CD4-positive, alpha-beta memory T cell (primary cell): Measurements from ENCODE around the gene HDAC4. TPM values are rescaled to one million over a fixed set of nuclear protein-coding genes. Genes with fewer than 3 reads are reported as not detected.
A peak's percentile ranks its signal among the peaks of the same experiment; 100 is the strongest.

Experiments used
- CTCF ChIA-PET: fragments of 350-600 bp; sonication (Branson Sonifier 250); formaldehyde crosslinking; loops from one replicate; lab custom pipeline; 2021; ENCODE audit warnings: inconsistent platforms; ENCODE audit not compliant: partially characterized antibody; lab: Charles Lee
- POLR2A ChIA-PET: fragments of 350-600 bp; sonication (Branson Sonifier 250); formaldehyde crosslinking; loops from one replicate; lab custom pipeline; 2021; ENCODE audit not compliant: partially characterized antibody; lab: Charles Lee
- DNase-seq, 5 donors: peaks; one replicate each; pipeline versions ENCODE4 v3.0.0 to v3.0.0-alpha.2; 2020 to 2022; ENCODE audit warnings: mixed read lengths in 1 of 5
- H3K27ac ChIP-seq: one replicate; pipeline ENCODE4 v1.7.0; 2013; ENCODE audit warnings: low read depth, low read length
- H3K27me3 ChIP-seq: 2 replicates; pipeline ENCODE4 v1.7.0; 2013; ENCODE audit warnings: mild to moderate bottlenecking, low read length, moderate library complexity; ENCODE audit not compliant: insufficient read depth
- H3K36me3 ChIP-seq: 2 replicates; pipeline ENCODE4 v1.7.0; 2013; ENCODE audit warnings: mild to moderate bottlenecking, low read length, moderate library complexity; ENCODE audit not compliant: insufficient read depth
- H3K4me1 ChIP-seq: 2 replicates; pipeline ENCODE4 v1.7.0; 2013; ENCODE audit warnings: mild to moderate bottlenecking, low read length, moderate library complexity; ENCODE audit not compliant: insufficient read depth
- H3K4me3 ChIP-seq, 2 donors: one replicate each; pipeline ENCODE4 v1.7.0; 2013; ENCODE audit warnings: low read length in 2 of 2, mild to moderate bottlenecking in 1 of 2
- H3K9me3 ChIP-seq, 2 donors: one replicate each; pipeline ENCODE4 v1.7.0; 2013; ENCODE audit warnings: low read length in 2 of 2, control low read depth in 1 of 2; ENCODE audit not compliant: control insufficient read depth in 1 of 2
- H3K27ac Mint-ChIP-seq, 7 donors: one replicate each; pipeline ENCODE4 v1.8.0; 2020 to 2021; ENCODE audit warnings: mixed read lengths in 7 of 7, mild to moderate bottlenecking in 6 of 7, inconsistent platforms in 3 of 7, moderate library complexity in 3 of 7
- H3K27me3 Mint-ChIP-seq, 2 donors: one replicate each; pipeline ENCODE4 v1.8.0; 2020 to 2021; ENCODE audit warnings: mixed read lengths in 2 of 2
- H3K36me3 Mint-ChIP-seq, 2 donors: one replicate each; pipeline ENCODE4 v1.8.0; 2020 to 2021; ENCODE audit warnings: mixed read lengths in 2 of 2, inconsistent platforms in 1 of 2, mild to moderate bottlenecking in 1 of 2
- H3K4me1 Mint-ChIP-seq, 4 donors: one replicate each; pipeline ENCODE4 v1.8.0; 2020 to 2021; ENCODE audit warnings: mixed read lengths in 4 of 4, mild to moderate bottlenecking in 1 of 4
- H3K4me3 Mint-ChIP-seq, 8 donors: one replicate each; pipeline ENCODE4 v1.8.0; 2020 to 2021; ENCODE audit warnings: mixed read lengths in 8 of 8, mild to moderate bottlenecking in 7 of 8, moderate library complexity in 6 of 8, inconsistent platforms in 3 of 8
- H3K9me3 Mint-ChIP-seq, 8 donors: one replicate each; pipeline ENCODE4 v1.8.0; 2020 to 2021; ENCODE audit warnings: mixed read lengths in 8 of 8, mild to moderate bottlenecking in 5 of 8, inconsistent platforms in 3 of 8, moderate library complexity in 1 of 8
- intact Hi-C: fragments of 100-400 bp; cut with micrococcal nuclease; formaldehyde crosslinking; loops from one replicate; pipeline ENCODE4 v1.15.1; 2023
- polyA plus RNA-seq, 2 donors: library from polyadenylated mRNA; unstranded; fragments of 300-500 nt; fragmentation: Illumina TruSeq; gene quantifications; one replicate each; pipeline ENCODE4 v1.2.3, GENCODE V29; 2021
- total RNA-seq, 2 experiments: library from RNA; stranded (reverse); gene quantifications; one replicate each; pipeline ENCODE4 v1.2.3, GENCODE V29; 2021

Gene HDAC4
- total and polyA plus RNA-seq, 4 experiments from 2014 or later = 1.4 to 59.7 (median 30.4) TPM

GRCh38 chr2:239137898-239138283, 262.9 kb downstream of the HDAC4 start:
- peaks cover 2 to 13% (median 10%) of the 10 kb centered on the region in 4 donors for H3K4me1 Mint-ChIP-seq
- Histone ChIP-seq H3K9me3 (no peaks in the 10 kb centered on the region), H3K4me3 (no peak overlapping the region), H3K27ac (no peak overlapping the region), H3K4me1 (no peaks in the 10 kb centered on the region), H3K36me3 (peaks cover 43% of the 10 kb centered on the region), H3K27me3 (no peaks in the 10 kb centered on the region)
- peaks cover 62 to 85% of the 10 kb centered on the region in 2 donors for H3K36me3 Mint-ChIP-seq
- POLR2A ChIA-PET = no interaction called here
- peak overlapping the region in 1 of 7 donors; percentile 11 for H3K27ac Mint-ChIP-seq
- H3K27me3 Mint-ChIP-seq = no peaks in the 10 kb centered on the region
- intact Hi-C loops = no loop called here
- DNase-seq = no peak
- H3K9me3 Mint-ChIP-seq = peaks cover 0 to 1% (median 0%) of the 10 kb centered on the region in 8 donors
- H3K4me3 Mint-ChIP-seq = no peak overlapping the region
- CTCF ChIA-PET = interaction anchor here (0.8 kb wide), 1 partner anchor 244 kb away, joined by 4 read pairs; no protein-coding TSS in a partner anchor

- Mint-ChIP-seq H3K27ac (no peak overlapping the region), H3K36me3 (peaks cover 66 to 89% of the 10 kb centered on the region in 2 donors), H3K9me3 (peaks cover 0 to 1% (median 0%) of the 10 kb centered on the region in 8 donors), H3K4me1 (peaks cover 2 to 11% (median 9%) of the 10 kb centered on the region in 4 donors), H3K4me3 (no peak overlapping the region), H3K27me3 (no peaks in the 10 kb centered on the region)
- no peak overlapping the region for H3K27ac ChIP-seq
- no peaks in the 10 kb centered on the region for H3K9me3 ChIP-seq
- DNase-seq = no peak
- intact Hi-C loops = no loop called here
- CTCF ChIA-PET = interaction anchor here (0.8 kb wide), 1 partner anchor 244 kb away, joined by 4 read pairs; no protein-coding TSS in a partner anchor
- no peaks in the 10 kb centered on the region for H3K27me3 ChIP-seq
- POLR2A ChIA-PET = no interaction called here
- H3K4me3 ChIP-seq = no peak overlapping the region
- no peaks in the 10 kb centered on the region for H3K4me1 ChIP-seq
- peaks cover 43% of the 10 kb centered on the region for H3K36me3 ChIP-seq
These were observed 263.5 kb downstream of the HDAC4 start for GRCh38 chr2:239137165-239137897.

GRCh38 chr2:239136762-239137161, 264.1 kb downstream of the HDAC4 start:
- DNase-seq = no peak
- Mint-ChIP-seq H3K9me3 (peaks cover 0 to 1% (median 0%) of the 10 kb centered on the region in 8 donors), H3K4me3 (no peak overlapping the region), H3K36me3 (peaks cover 64 to 89% of the 10 kb centered on the region in 2 donors), H3K27ac (no peak overlapping the region), H3K27me3 (no peaks in the 10 kb centered on the region), H3K4me1 (peaks cover 2 to 10% (median 6%) of the 10 kb centered on the region in 4 donors)
- H3K36me3 ChIP-seq = peaks cover 45% of the 10 kb centered on the region
- H3K27ac ChIP-seq = no peak overlapping the region
- CTCF ChIA-PET = no interaction called here
- H3K9me3 ChIP-seq = no peaks in the 10 kb centered on the region
- POLR2A ChIA-PET = no interaction called here
- intact Hi-C loops = no loop called here
- H3K4me1 ChIP-seq = no peaks in the 10 kb centered on the region
- H3K27me3 ChIP-seq = no peaks in the 10 kb centered on the region
- H3K4me3 ChIP-seq = no peak overlapping the region

- Histone ChIP-seq H3K9me3 (no peaks in the 10 kb centered on the region), H3K27ac (no peak overlapping the region), H3K4me3 (no peak overlapping the region), H3K27me3 (no peaks in the 10 kb centered on the region), H3K4me1 (no peaks in the 10 kb centered on the region), H3K36me3 (peaks cover 48% of the 10 kb centered on the region)
- CTCF ChIA-PET = no interaction called here
- intact Hi-C loops = no loop called here
- Mint-ChIP-seq H3K27me3 (no peaks in the 10 kb centered on the region), H3K4me1 (peaks cover 2 to 10% (median 6%) of the 10 kb centered on the region in 4 donors), H3K27ac (peak overlapping the region in 1 of 7 donors; percentile 19), H3K36me3 (peaks cover 63 to 87% of the 10 kb centered on the region in 2 donors), H3K9me3 (peaks cover 0 to 1% (median 0%) of the 10 kb centered on the region in 8 donors), H3K4me3 (peak overlapping the region in 1 of 8 donors; percentile 3)
- POLR2A ChIA-PET = no interaction called here
- DNase-seq = no peak
These were observed 264.6 kb downstream of the HDAC4 start for GRCh38 chr2:239136203-239136602.

- Mint-ChIP-seq H3K27ac (no peak overlapping the region), H3K4me3 (no peak overlapping the region), H3K36me3 (peaks cover 69 to 92% of the 10 kb centered on the region in 2 donors), H3K9me3 (peaks cover 0 to 1% (median 0%) of the 10 kb centered on the region in 8 donors), H3K27me3 (no peaks in the 10 kb centered on the region), H3K4me1 (peaks cover 2 to 10% (median 6%) of the 10 kb centered on the region in 4 donors)
- Histone ChIP-seq H3K4me1 (no peaks in the 10 kb centered on the region), H3K27ac (no peak overlapping the region), H3K9me3 (no peaks in the 10 kb centered on the region), H3K36me3 (peaks cover 55% of the 10 kb centered on the region), H3K4me3 (no peak overlapping the region), H3K27me3 (no peaks in the 10 kb centered on the region)
- no peak for DNase-seq
- CTCF ChIA-PET = no interaction called here
- POLR2A ChIA-PET = no interaction called here
- intact Hi-C loops = no loop called here
These were observed 265.3 kb downstream of the HDAC4 start for GRCh38 chr2:239135531-239135930.

- POLR2A ChIA-PET = no interaction called here
- DNase-seq = no peak
- H3K4me1 Mint-ChIP-seq = peaks cover 0 to 6% (median 4%) of the 10 kb centered on the region in 4 donors
These were observed 266.8 kb downstream of the HDAC4 start for GRCh38 chr2:239133945-239134570.

GRCh38 chr2:239132786-239133185, 268.0 kb downstream of the HDAC4 start:
- intact Hi-C loops = no loop called here
- DNase-seq = no peak
- H3K36me3 Mint-ChIP-seq = peaks cover 60 to 91% of the 10 kb centered on the region in 2 donors
- H3K27ac Mint-ChIP-seq = peak overlapping the region in 3 of 7 donors; percentile 11 to 56 (median 53)
- no peaks in the 10 kb centered on the region for H3K4me1 ChIP-seq
- peaks cover 0 to 2% (median under 1%) of the 10 kb centered on the region in 4 donors for H3K4me1 Mint-ChIP-seq
- no peaks in the 10 kb centered on the region for H3K27me3 Mint-ChIP-seq
- no peaks in the 10 kb centered on the region for H3K9me3 ChIP-seq
- H3K9me3 Mint-ChIP-seq = no peaks in the 10 kb centered on the region
- ChIA-PET CTCF (no interaction called here), POLR2A (no interaction called here)
- no peaks in the 10 kb centered on the region for H3K27me3 ChIP-seq
- no peak overlapping the region for H3K27ac ChIP-seq
- no peak overlapping the region for H3K4me3 Mint-ChIP-seq
- no peak overlapping the region for H3K4me3 ChIP-seq
- peaks cover 61% of the 10 kb centered on the region for H3K36me3 ChIP-seq

More at GRCh38 chr2:239133945-239134570, 266.8 kb downstream of the HDAC4 start:
- Histone ChIP-seq H3K27me3 (no peaks in the 10 kb centered on the region), H3K27ac (no peak overlapping the region), H3K4me1 (no peaks in the 10 kb centered on the region), H3K9me3 (no peaks in the 10 kb centered on the region), H3K36me3 (peaks cover 55% of the 10 kb centered on the region), H3K4me3 (no peak overlapping the region)
- CTCF ChIA-PET = no interaction called here
- H3K27ac Mint-ChIP-seq = peak overlapping the region in 1 of 7 donors; percentile 29
- H3K36me3 Mint-ChIP-seq = peaks cover 67 to 93% of the 10 kb centered on the region in 2 donors
- no peak overlapping the region for H3K4me3 Mint-ChIP-seq
- peaks cover 0 to 1% (median 0%) of the 10 kb centered on the region in 8 donors for H3K9me3 Mint-ChIP-seq
- intact Hi-C loops = no loop called here
- no peaks in the 10 kb centered on the region for H3K27me3 Mint-ChIP-seq
